OCI-LY3 (cell line): ENCODE results near the gene TK2.

Experiments used
- H2AFZ ChIP-seq: fragments of 200-600, 300-600 bp; shearing (Covaris generic); 2 replicates; pipeline ENCODE4 v1.6.0; 2014; ENCODE audit warnings: antibody characterized with exemption, low read depth, low read length
- H3K27ac ChIP-seq: fragments of 200-600, 300-600 bp; sonication (generic); 2 replicates; pipeline ENCODE4 v1.5.1; 2014; ENCODE audit warnings: mild to moderate bottlenecking, low read length, moderate library complexity, mixed read lengths
- H3K27me3 ChIP-seq: fragments of 200-600, 300-600 bp; sonication (generic); 2 replicates; pipeline ENCODE4 v1.6.1; 2014; ENCODE audit warnings: low read depth, low read length, mixed read lengths
- H3K36me3 ChIP-seq: fragments of 200-600, 300-600 bp; sonication (generic); replicated peaks from 2 replicates; pipeline ENCODE3; 2014; ENCODE audit warnings: low read depth, low read length, mixed read lengths
- H3K4me1 ChIP-seq: fragments of 300-600, 200-600 bp; sonication (generic); 2 replicates; pipeline ENCODE4 v1.6.1; 2014; ENCODE audit warnings: low read length, mixed read lengths
- H3K4me2 ChIP-seq: fragments of 200-600, 300-600 bp; sonication (generic); 2 replicates; pipeline ENCODE4 v1.6.1; 2014; ENCODE audit warnings: low read length, mixed read lengths
- H3K4me3 ChIP-seq: fragments of 300-600, 200-600 bp; sonication (generic); 2 replicates; pipeline ENCODE4 v1.5.1; 2014; ENCODE audit warnings: antibody characterized with exemption, mild to moderate bottlenecking, low read length, moderate library complexity
- H3K79me2 ChIP-seq: fragments of 300-600, 200-600 bp; shearing (Covaris generic); 2 replicates; pipeline ENCODE4 v1.6.1; 2014; ENCODE audit warnings: mild to moderate bottlenecking, low read length, mixed read lengths
- H3K9ac ChIP-seq: fragments of 300-600, 200-600 bp; shearing (Covaris generic); 2 replicates; pipeline ENCODE4 v1.6.0; 2014; ENCODE audit warnings: mild to moderate bottlenecking, low read length, moderate library complexity
- H3K9me3 ChIP-seq: fragments of 200-600, 300-600 bp; shearing (Covaris generic); 2 replicates; pipeline ENCODE4 v1.6.1; 2014; ENCODE audit warnings: low read length, mixed read lengths; ENCODE audit not compliant: insufficient read depth
- H4K20me1 ChIP-seq: fragments of 200-600, 300-600 bp; sonication (generic); 2 replicates; pipeline ENCODE4 v1.6.1; 2016; ENCODE audit warnings: low read length, mixed read lengths; ENCODE audit not compliant: insufficient read depth
- EZH2phosphoT487 ChIP-seq: fragments of 200-600 bp; shearing (Covaris generic); IDR thresholded peaks from 2 replicates; pipeline ENCODE4 v1.6.1; 2018; ENCODE audit warnings: antibody characterized with exemption, mixed run types, low read depth
- TF ChIP-seq, protein P1 (sequence below): fragments of 200-600, 300-600 bp; sonication (generic); IDR thresholded peaks from 2 replicates; pipeline ENCODE4 v1.5.1; 2014; ENCODE audit warnings: antibody characterized with exemption, low read length, low read depth

The TK2 gene

GRCh38 chr16:66590322-66590721 is 40.4 kb upstream of the TK2 start:
- H3K4me2 ChIP-seq: peak overlapping the region; percentile 65
- H3K27me3 ChIP-seq: peaks cover 16% of the 10 kb centered on the region
- H2AFZ ChIP-seq: 0 out of 2 replicates have a peak overlapping the region, but pooled peaks have one; percentile 23
- peak overlapping the region; percentile 57 for H3K9ac ChIP-seq
- peak overlapping the region; percentile 1; the same call in 1 of the 2 replicates for H3K27ac ChIP-seq
- H4K20me1 ChIP-seq: no peaks in the 10 kb centered on the region
- no peak for TF ChIP-seq EZH2phosphoT487
- TF ChIP-seq, protein P1, sequence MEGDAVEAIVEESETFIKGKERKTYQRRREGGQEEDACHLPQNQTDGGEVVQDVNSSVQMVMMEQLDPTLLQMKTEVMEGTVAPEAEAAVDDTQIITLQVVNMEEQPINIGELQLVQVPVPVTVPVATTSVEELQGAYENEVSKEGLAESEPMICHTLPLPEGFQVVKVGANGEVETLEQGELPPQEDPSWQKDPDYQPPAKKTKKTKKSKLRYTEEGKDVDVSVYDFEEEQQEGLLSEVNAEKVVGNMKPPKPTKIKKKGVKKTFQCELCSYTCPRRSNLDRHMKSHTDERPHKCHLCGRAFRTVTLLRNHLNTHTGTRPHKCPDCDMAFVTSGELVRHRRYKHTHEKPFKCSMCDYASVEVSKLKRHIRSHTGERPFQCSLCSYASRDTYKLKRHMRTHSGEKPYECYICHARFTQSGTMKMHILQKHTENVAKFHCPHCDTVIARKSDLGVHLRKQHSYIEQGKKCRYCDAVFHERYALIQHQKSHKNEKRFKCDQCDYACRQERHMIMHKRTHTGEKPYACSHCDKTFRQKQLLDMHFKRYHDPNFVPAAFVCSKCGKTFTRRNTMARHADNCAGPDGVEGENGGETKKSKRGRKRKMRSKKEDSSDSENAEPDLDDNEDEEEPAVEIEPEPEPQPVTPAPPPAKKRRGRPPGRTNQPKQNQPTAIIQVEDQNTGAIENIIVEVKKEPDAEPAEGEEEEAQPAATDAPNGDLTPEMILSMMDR: no peak
- H3K4me1 ChIP-seq: peaks cover 41% of the 10 kb centered on the region
- no peaks in the 10 kb centered on the region for H3K36me3 ChIP-seq
- H3K9me3 ChIP-seq: peaks cover 4% of the 10 kb centered on the region; the same call in 1 of the 2 replicates
- peak overlapping the region; percentile 72 for H3K4me3 ChIP-seq
- H3K79me2 ChIP-seq: no peaks in the 10 kb centered on the region

- Histone ChIP-seq H3K4me2 (peak overlapping the region; percentile 65), H3K27ac (no peak overlapping the region), H3K79me2 (no peaks in the 10 kb centered on the region), H3K36me3 (no peaks in the 10 kb centered on the region), H4K20me1 (no peaks in the 10 kb centered on the region), H3K4me3 (no peak overlapping the region), H3K27me3 (peaks cover 14% of the 10 kb centered on the region), H3K9ac (peak overlapping the region; percentile 57; the same call in 1 of the 2 replicates), H2AFZ (peak overlapping the region; percentile 75; the same call in 1 of the 2 replicates), H3K4me1 (peaks cover 29% of the 10 kb centered on the region), H3K9me3 (peaks cover 4% of the 10 kb centered on the region; the same call in 1 of the 2 replicates)
- TF ChIP-seq, protein P1: peak; percentile 95
- no peak for TF ChIP-seq EZH2phosphoT487
These were observed 39.2 kb upstream of the TK2 start for GRCh38 chr16:66588981-66589713.

- H2AFZ ChIP-seq: peak overlapping the region; percentile 70
- no peaks in the 10 kb centered on the region for H4K20me1 ChIP-seq
- no peaks in the 10 kb centered on the region for H3K36me3 ChIP-seq
- H3K27ac ChIP-seq: no peak overlapping the region
- no peaks in the 10 kb centered on the region for H3K79me2 ChIP-seq
- peak overlapping the region; percentile 31 for H3K4me2 ChIP-seq
- peaks cover 7% of the 10 kb centered on the region for H3K27me3 ChIP-seq
- no peak overlapping the region for H3K9ac ChIP-seq
- peaks cover 27% of the 10 kb centered on the region for H3K4me1 ChIP-seq
- TF ChIP-seq, protein P1: no peak
- no peak for TF ChIP-seq EZH2phosphoT487
- H3K9me3 ChIP-seq: no peaks in the 10 kb centered on the region
- no peak overlapping the region for H3K4me3 ChIP-seq
These were observed 38.1 kb upstream of the TK2 start for GRCh38 chr16:66587881-66588600.
